ENCODE results near the gene LRRC2.
"Not testable (repeated sequence)": the region's sequence is repeated elsewhere in the genome, so short reads cannot be mapped to it uniquely, and the experiment has no call there.

LRRC2 gene

GRCh38 chr3:46566040-46566641, at the start of gene LRRC2:
TSS of gene LRRC2 (minus strand) at chr3:46566302. CDS start at chr3:46551591, 14,711 bp downstream.
- peak; percentile 16 for DNase-seq

GRCh38 chr3:46615050-46615775, 49.1 kb upstream of the LRRC2 start:
- no peak for DNase-seq

GRCh38 chr3:46614431-46614830, 48.3 kb upstream of the LRRC2 start:
- no peak for DNase-seq

- DNase-seq = no peak
Measured at GRCh38 chr3:46613313-46614005, 47.4 kb upstream of the LRRC2 start.

GRCh38 chr3:46612324-46612723, 46.2 kb upstream of the LRRC2 start, which contains the start of gene FAM240A:
TSS of gene FAM240A (plus strand) at chr3:46612525. CDS start at chr3:46612684, 159 bp downstream.
- DNase-seq = no peak

GRCh38 chr3:46609944-46610722, 44.0 kb upstream of the LRRC2 start:
- no peak for DNase-seq

- DNase-seq = no peak
Measured at GRCh38 chr3:46609212-46609721, 43.2 kb upstream of the LRRC2 start.

- no peak for DNase-seq
Measured at GRCh38 chr3:46607603-46608028, 41.5 kb upstream of the LRRC2 start.

GRCh38 chr3:46604127-46604526, 38.0 kb upstream of the LRRC2 start:
- DNase-seq = no peak

- no peak for DNase-seq
Measured at GRCh38 chr3:46603446-46604046, 37.4 kb upstream of the LRRC2 start.

- no peak for DNase-seq
Measured at GRCh38 chr3:46599590-46599989, 33.5 kb upstream of the LRRC2 start.

GRCh38 chr3:46595819-46596314, 29.8 kb upstream of the LRRC2 start:
- no peak for DNase-seq

GRCh38 chr3:46594723-46595122, 28.6 kb upstream of the LRRC2 start:
- DNase-seq = no peak

GRCh38 chr3:46593979-46594378, 27.9 kb upstream of the LRRC2 start:
- no peak for DNase-seq

GRCh38 chr3:46593274-46593862, 27.3 kb upstream of the LRRC2 start:
- DNase-seq = no peak

- not testable (repeated sequence) for DNase-seq
Measured at GRCh38 chr3:46587268-46587667, 21.2 kb upstream of the LRRC2 start.

- no peak for DNase-seq
Measured at GRCh38 chr3:46586738-46587246, 20.7 kb upstream of the LRRC2 start.

GRCh38 chr3:46585799-46586693, 19.9 kb upstream of the LRRC2 start:
- DNase-seq = no peak

- no peak for DNase-seq
Measured at GRCh38 chr3:46584598-46585467, 18.7 kb upstream of the LRRC2 start.
